H9 (cell line): ENCODE results near the gene SGCD. TPM values are rescaled to one million over a fixed set of nuclear protein-coding genes. Genes with fewer than 3 reads are reported as not detected.

ENCODE experiments used
- DNase-seq: peaks from one replicate; pipeline ENCODE4 v3.0.0-alpha.2; 2017
- H2AFZ ChIP-seq: one replicate; pipeline ENCODE4 v1.6.1; 2013; ENCODE audit warnings: mild to moderate bottlenecking, low read length, control low read depth, moderate library complexity
- H2AK5ac ChIP-seq: 2 replicates; pipeline ENCODE4 v1.6.1; 2013; ENCODE audit warnings: low read length, control low read depth, mixed read lengths; ENCODE audit not compliant: insufficient read length
- H2BK120ac ChIP-seq: one replicate; pipeline ENCODE4 v1.6.1; 2013; ENCODE audit warnings: low read depth, mild to moderate bottlenecking, low read length, control low read depth, inconsistent platforms; ENCODE audit not compliant: poor library complexity, severe bottlenecking
- H2BK12ac ChIP-seq: 2 replicates; pipeline ENCODE4 v1.6.1; 2013; ENCODE audit warnings: low read length, control low read depth, mixed read lengths, low read depth; ENCODE audit not compliant: insufficient read length
- H2BK15ac ChIP-seq: 2 replicates; pipeline ENCODE4 v1.6.1; 2013; ENCODE audit warnings: low read depth, low read length, control low read depth
- H2BK20ac ChIP-seq: one replicate; pipeline ENCODE4 v1.6.1; 2013; ENCODE audit warnings: low read depth, mild to moderate bottlenecking, low read length, control low read depth, inconsistent platforms; ENCODE audit not compliant: poor library complexity, severe bottlenecking
- H2BK5ac ChIP-seq: 2 replicates; pipeline ENCODE4 v1.6.1; 2013; ENCODE audit warnings: low read length, control low read depth, mixed read lengths; ENCODE audit not compliant: insufficient read length
- H3K14ac ChIP-seq: 2 replicates; pipeline ENCODE4 v1.6.1; 2013; ENCODE audit warnings: low read length, control low read depth; ENCODE audit not compliant: insufficient read depth
- H3K18ac ChIP-seq: 2 replicates; pipeline ENCODE4 v1.6.1; 2013; ENCODE audit warnings: low read depth, mild to moderate bottlenecking, mixed read lengths, low read length, control low read depth; ENCODE audit not compliant: insufficient read length
- H3K23ac ChIP-seq: 2 replicates; pipeline ENCODE4 v1.6.1; 2013; ENCODE audit warnings: low read length, control low read depth, mixed read lengths, low read depth; ENCODE audit not compliant: insufficient read length
- H3K23me2 ChIP-seq: 2 replicates; pipeline ENCODE4 v1.6.1; 2013; ENCODE audit warnings: low read depth, mild to moderate bottlenecking, mixed read lengths, low read length, control low read depth; ENCODE audit not compliant: insufficient read length, poor library complexity, severe bottlenecking
- H3K27ac ChIP-seq: 2 replicates; pipeline ENCODE4 v1.5.1; 2013; ENCODE audit warnings: low read length, control low read depth, mixed read lengths, low read depth; ENCODE audit not compliant: insufficient read length
- H3K27me3 ChIP-seq: 2 replicates; pipeline ENCODE4 v1.6.1; 2013; ENCODE audit warnings: low read length, control low read depth, inconsistent platforms; ENCODE audit not compliant: insufficient read depth
- H3K4ac ChIP-seq: 2 replicates; pipeline ENCODE4 v1.6.1; 2013; ENCODE audit warnings: low read depth, mild to moderate bottlenecking, control low read depth, inconsistent platforms, low read length, moderate library complexity
- H3K4me1 ChIP-seq: 2 replicates; pipeline ENCODE4 v1.6.1; 2013; ENCODE audit warnings: low read length, control low read depth, inconsistent platforms; ENCODE audit not compliant: insufficient read depth
- H3K4me2 ChIP-seq: 2 replicates; pipeline ENCODE4 v1.6.1; 2013; ENCODE audit warnings: low read length, control low read depth, mixed read lengths; ENCODE audit not compliant: insufficient read length, insufficient read depth
- H3K56ac ChIP-seq: 2 replicates; pipeline ENCODE4 v1.6.1; 2013; ENCODE audit warnings: low read depth, mild to moderate bottlenecking, mixed read lengths, low read length, control low read depth; ENCODE audit not compliant: insufficient read length
- H3K79me1 ChIP-seq: 2 replicates; pipeline ENCODE4 v1.6.1; 2013; ENCODE audit warnings: low read depth, mild to moderate bottlenecking, moderate library complexity, low read length, control low read depth, inconsistent platforms; ENCODE audit not compliant: insufficient read depth, poor library complexity, severe bottlenecking
- H3K79me2 ChIP-seq: 2 replicates; pipeline ENCODE4 v1.6.1; 2013; ENCODE audit warnings: low read length, control low read depth, inconsistent platforms; ENCODE audit not compliant: insufficient read depth
- H3K9ac ChIP-seq: 2 replicates; pipeline ENCODE4 v1.6.1; 2013; ENCODE audit warnings: low read length, control low read depth, mixed read lengths; ENCODE audit not compliant: insufficient read length; ENCODE audit errors: extremely low read depth
- H3K9me3 ChIP-seq: one replicate; pipeline ENCODE4 v1.6.1; 2013; ENCODE audit warnings: low read depth, low read length, inconsistent platforms; ENCODE audit not compliant: control insufficient read depth
- H3T11ph ChIP-seq: one replicate; pipeline ENCODE4 v1.6.1; 2013; ENCODE audit warnings: mild to moderate bottlenecking, low read length, control low read depth, inconsistent platforms
- H4K20me1 ChIP-seq: one replicate; pipeline ENCODE4 v1.6.1; 2013; ENCODE audit not compliant: control insufficient read depth, insufficient read length, insufficient read depth
- H4K5ac ChIP-seq: 2 replicates; pipeline ENCODE4 v1.6.1; 2013; ENCODE audit warnings: low read depth, mild to moderate bottlenecking, mixed read lengths, low read length, control low read depth; ENCODE audit not compliant: insufficient read length
- H4K8ac ChIP-seq: replicated peaks from 2 replicates; pipeline ENCODE4 v1.6.1; 2013; ENCODE audit warnings: low read length, control low read depth, mixed read lengths, low read depth; ENCODE audit not compliant: insufficient read length
- H4K91ac ChIP-seq: 2 replicates; pipeline ENCODE4 v1.6.1; 2013; ENCODE audit warnings: low read depth, mild to moderate bottlenecking, moderate library complexity, mixed read lengths, low read length, control low read depth; ENCODE audit not compliant: insufficient read length
- H3K27ac Mint-ChIP-seq, 3 experiments: 2 replicates in 2 of 3; 3 replicates in 1 of 3; pipeline ENCODE4 v1.8.0; 2020 to 2021; ENCODE audit warnings: mixed read lengths in 3 of 3, mild to moderate bottlenecking in 1 of 3, moderate library complexity in 1 of 3
- H3K27me3 Mint-ChIP-seq: 2 replicates; pipeline ENCODE4 v1.8.0; 2021; ENCODE audit warnings: low read depth, mild to moderate bottlenecking, moderate library complexity, mixed read lengths
- H3K36me3 Mint-ChIP-seq, 3 experiments: 2 replicates in 2 of 3; 3 replicates in 1 of 3; pipeline ENCODE4 v1.8.0; 2020 to 2021; ENCODE audit warnings: low read depth in 3 of 3, mixed read lengths in 3 of 3; ENCODE audit not compliant: insufficient read depth in 1 of 3
- H3K4me1 Mint-ChIP-seq, 2 experiments: 2 replicates each; pipeline ENCODE4 v1.8.0; 2020; ENCODE audit warnings: mixed read lengths in 2 of 2
- H3K4me3 Mint-ChIP-seq, 2 experiments: 2 replicates in 1 of 2; 3 replicates in 1 of 2; pipeline ENCODE4 v1.8.0; 2020 to 2021; ENCODE audit warnings: mild to moderate bottlenecking in 2 of 2, mixed read lengths in 2 of 2, moderate library complexity in 1 of 2
- H3K9me3 Mint-ChIP-seq, 2 experiments: 2 replicates in 1 of 2; 3 replicates in 1 of 2; pipeline ENCODE4 v1.8.0; 2020; ENCODE audit warnings: mild to moderate bottlenecking in 2 of 2, mixed read lengths in 2 of 2, moderate library complexity in 1 of 2
- WGBS: extraction: QIAGEN DNeasy Blood & Tissue Kit; methylation state at CpG from one replicate; pipeline ENCODE4 v1.1.7; 2013; ENCODE audit warnings: missing lambda C conversion rate, low lambda C conversion rate, mixed read lengths; ENCODE audit not compliant: insufficient read length; ENCODE audit errors: extremely low coverage; 5-methylcytosine and 5-hydroxymethylcytosine counted together
- total RNA-seq: library from RNA; stranded (reverse); gene quantifications from 2 replicates; pipeline ENCODE4 v1.2.1, GENCODE V29; 2021
- TF ChIP-seq, protein P1 (sequence below): fragments of 200-600 bp; sonication (generic); conservative IDR thresholded peaks from 3 replicates; pipeline ENCODE4 v1.8.0; 2021; ENCODE audit warnings: antibody characterized with exemption, mild to moderate bottlenecking

The SGCD gene
- total RNA-seq, 1 experiment from 2014 or later = 0.11 TPM

DNA sequence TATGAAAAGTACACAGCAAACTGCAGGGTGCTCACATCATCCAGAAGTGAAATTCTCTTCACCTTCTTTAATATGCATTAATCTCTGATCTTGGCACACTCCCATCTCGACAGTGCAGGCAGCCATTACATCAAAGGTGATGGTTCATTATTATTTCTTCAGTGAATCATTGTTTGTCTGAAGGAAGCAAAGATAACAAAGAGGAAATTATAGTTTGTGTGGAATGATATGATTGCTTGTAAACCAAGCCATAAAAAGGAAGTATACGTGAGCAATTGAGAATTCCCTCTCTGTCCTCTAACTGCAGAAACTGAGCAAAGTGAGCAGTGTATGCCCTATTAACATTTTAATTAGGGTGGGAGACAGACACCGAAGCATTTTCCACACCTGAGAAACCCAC lies 351.5 kb downstream of the SGCD start:
- Histone ChIP-seq H4K20me1 (no peaks in the 10 kb centered on the region), H3K23ac (no peak overlapping the region), H2BK15ac (no peak overlapping the region), H2AK5ac (no peak overlapping the region), H3K4ac (no peak overlapping the region), H3K56ac (no peak overlapping the region), H3K4me2 (no peak overlapping the region), H2BK120ac (no peak overlapping the region), H3K23me2 (no peaks in the 10 kb centered on the region), H3K9ac (no peak overlapping the region), H3K18ac (no peak overlapping the region), H2BK20ac (no peak overlapping the region), H4K91ac (no peak overlapping the region), H3K27me3 (no peaks in the 10 kb centered on the region), H3K27ac (no peak overlapping the region), H4K5ac (no peak overlapping the region), H3K4me1 (no peaks in the 10 kb centered on the region), H2BK12ac (no peak overlapping the region), H3K79me1 (no peaks in the 10 kb centered on the region), H3K14ac (no peak overlapping the region), H3K9me3 (no peaks in the 10 kb centered on the region), H3T11ph (no peak overlapping the region), H4K8ac (no peak overlapping the region), H3K79me2 (no peaks in the 10 kb centered on the region), H2BK5ac (no peak overlapping the region), H2AFZ (no peak overlapping the region)
- DNase-seq = no peak
- no peaks in the 10 kb centered on the region for H3K27me3 Mint-ChIP-seq
- WGBS = no CpG with 5 or more reads among the region's 3 CpGs
- H3K36me3 Mint-ChIP-seq = no peaks in the 10 kb centered on the region
- peaks cover 16 to 29% of the 10 kb centered on the region in 2 experiments for H3K4me1 Mint-ChIP-seq
- no peaks in the 10 kb centered on the region for H3K9me3 Mint-ChIP-seq
- H3K27ac Mint-ChIP-seq = no peak overlapping the region
- TF ChIP-seq, protein P1, sequence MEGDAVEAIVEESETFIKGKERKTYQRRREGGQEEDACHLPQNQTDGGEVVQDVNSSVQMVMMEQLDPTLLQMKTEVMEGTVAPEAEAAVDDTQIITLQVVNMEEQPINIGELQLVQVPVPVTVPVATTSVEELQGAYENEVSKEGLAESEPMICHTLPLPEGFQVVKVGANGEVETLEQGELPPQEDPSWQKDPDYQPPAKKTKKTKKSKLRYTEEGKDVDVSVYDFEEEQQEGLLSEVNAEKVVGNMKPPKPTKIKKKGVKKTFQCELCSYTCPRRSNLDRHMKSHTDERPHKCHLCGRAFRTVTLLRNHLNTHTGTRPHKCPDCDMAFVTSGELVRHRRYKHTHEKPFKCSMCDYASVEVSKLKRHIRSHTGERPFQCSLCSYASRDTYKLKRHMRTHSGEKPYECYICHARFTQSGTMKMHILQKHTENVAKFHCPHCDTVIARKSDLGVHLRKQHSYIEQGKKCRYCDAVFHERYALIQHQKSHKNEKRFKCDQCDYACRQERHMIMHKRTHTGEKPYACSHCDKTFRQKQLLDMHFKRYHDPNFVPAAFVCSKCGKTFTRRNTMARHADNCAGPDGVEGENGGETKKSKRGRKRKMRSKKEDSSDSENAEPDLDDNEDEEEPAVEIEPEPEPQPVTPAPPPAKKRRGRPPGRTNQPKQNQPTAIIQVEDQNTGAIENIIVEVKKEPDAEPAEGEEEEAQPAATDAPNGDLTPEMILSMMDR = no peak
- no peak overlapping the region for H3K4me3 Mint-ChIP-seq
